ENCODE data around the gene PGP.

The PGP gene

GRCh38 chr16:2163211-2163881 lies 51.3 kb downstream of the PGP start:
- no peak for DNase-seq (ENCODE audit: low spot score)

GRCh38 chr16:2162676-2163118 lies 51.9 kb downstream of the PGP start:
- no peak for DNase-seq (ENCODE audit: low spot score)

- no peak for DNase-seq (ENCODE audit: low spot score)
Measured at GRCh38 chr16:2161911-2162310, 52.7 kb downstream of the PGP start.

All from activated CD4-positive, alpha-beta T cell treated with anti-CD3 and anti-CD28 coated beads, Interleukin-2, Interleukin-4, amounts not matched to agents 100 ng/mL and 50 ng/mL, durations not matched to agents 16 hours and 8 hours (primary cell).